HG03095 (cell line): ENCODE results near the gene PCNA.
"Not testable (repeated sequence)": the region's sequence is repeated elsewhere in the genome, so short reads cannot be mapped to it uniquely, and the experiment has no call there.

Experiments
- ATAC-seq: cut with Tn5 transposase; IDR thresholded peaks from one replicate; pipeline ENCODE4 v1.9.1; 2021; ENCODE audit warnings: moderate library complexity; ENCODE audit not compliant: unreplicated experiment

The PCNA gene

DNA sequence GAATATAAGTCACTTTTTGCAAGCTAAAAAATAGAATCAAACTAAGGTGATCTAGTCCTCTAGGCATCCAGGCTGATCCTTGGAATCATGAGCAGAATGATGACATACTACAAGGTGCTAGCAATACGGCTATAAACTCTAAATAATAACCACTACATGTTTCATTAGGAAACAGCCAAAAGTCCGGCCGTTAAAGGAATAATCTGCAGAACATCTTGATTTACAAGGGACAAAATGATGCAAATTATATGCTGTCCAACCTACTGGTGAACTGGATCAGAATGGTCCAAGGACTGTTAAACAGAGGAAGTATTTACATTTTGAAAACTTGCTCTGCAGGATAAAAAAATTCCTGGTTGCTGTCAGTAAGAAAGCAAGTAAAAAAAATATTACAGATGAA is 19.8 kb downstream of the PCNA start:
- ATAC-seq: not testable (repeated sequence)

DNA sequence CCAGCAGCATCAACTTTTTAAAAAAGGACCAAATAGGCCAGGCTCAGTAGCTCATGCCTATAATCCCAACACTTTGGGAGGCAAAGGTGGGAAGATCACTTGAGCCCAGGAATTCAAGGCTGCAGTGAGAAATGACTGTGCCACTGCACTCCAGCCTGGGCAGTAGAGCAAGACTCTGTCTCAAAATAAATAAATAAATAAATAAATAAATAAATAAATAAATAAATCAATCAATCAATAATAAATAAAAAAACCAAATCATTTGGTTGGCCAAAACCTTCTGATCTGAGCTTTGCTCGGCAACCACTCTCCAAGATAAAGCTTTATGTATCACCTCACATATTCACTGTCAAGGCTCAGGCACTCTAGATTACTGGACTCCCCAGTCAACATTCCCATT is 20.7 kb downstream of the PCNA start:
- not testable (repeated sequence) for ATAC-seq

DNA sequence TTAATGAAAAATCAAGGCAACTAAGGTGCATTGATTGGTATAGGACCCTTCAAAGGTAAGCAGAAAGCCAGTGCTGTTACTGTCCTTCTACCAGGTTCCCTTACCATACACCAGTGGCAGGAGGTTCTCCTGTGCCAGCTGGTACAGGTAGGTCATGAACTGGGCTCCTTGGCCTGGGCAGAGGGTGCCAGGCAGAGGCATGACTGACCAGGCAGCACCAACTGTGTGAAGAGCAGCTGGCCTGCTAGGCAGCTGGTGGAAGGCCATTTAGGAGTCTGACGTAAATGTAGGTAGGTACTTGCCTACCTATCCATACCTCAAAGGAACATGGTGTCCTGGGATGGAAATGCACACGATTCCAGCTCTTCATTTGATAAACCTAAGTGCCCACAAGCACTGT is 23.3 kb downstream of the PCNA start:
- no peak for ATAC-seq

DNA sequence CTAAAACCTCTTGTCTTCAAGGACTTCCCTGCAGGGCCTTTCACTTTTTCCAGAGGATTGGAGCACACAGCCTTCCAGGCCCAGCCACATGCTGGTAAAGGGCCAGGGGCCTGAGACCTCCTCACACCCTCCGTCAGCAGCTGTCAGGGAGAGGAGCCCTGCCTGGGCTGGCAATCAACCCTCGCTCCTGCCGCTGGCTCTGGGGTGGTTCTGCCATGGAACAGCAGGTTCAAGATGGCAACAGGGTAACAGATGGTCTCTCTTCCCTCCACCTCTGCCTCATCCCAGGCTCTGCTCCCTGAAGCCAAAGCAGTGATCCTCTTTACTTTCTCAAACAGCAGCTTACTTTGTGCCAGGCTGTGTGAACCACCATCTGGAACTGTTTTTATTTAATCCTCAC is 23.8 kb downstream of the PCNA start:
- ATAC-seq: no peak

DNA sequence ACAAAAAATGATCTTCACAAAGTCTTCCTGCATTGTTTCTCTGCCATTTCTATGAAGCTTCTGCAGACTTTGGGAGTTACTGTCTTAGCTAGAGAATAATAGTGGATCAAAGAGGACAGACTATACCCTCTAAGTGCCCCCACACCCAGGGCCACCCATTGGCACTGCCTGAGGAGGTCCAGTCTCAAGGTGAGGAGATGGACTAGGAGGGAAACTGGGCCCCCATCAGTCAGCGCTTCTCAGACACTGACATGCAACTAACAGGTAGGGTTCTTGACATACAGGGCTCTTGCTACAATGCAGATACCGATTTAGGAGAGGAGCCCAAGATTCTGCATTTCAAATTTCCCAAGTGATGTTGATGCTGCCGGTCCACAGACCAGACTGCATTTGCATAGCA is 24.3 kb downstream of the PCNA start:
- no peak for ATAC-seq

DNA sequence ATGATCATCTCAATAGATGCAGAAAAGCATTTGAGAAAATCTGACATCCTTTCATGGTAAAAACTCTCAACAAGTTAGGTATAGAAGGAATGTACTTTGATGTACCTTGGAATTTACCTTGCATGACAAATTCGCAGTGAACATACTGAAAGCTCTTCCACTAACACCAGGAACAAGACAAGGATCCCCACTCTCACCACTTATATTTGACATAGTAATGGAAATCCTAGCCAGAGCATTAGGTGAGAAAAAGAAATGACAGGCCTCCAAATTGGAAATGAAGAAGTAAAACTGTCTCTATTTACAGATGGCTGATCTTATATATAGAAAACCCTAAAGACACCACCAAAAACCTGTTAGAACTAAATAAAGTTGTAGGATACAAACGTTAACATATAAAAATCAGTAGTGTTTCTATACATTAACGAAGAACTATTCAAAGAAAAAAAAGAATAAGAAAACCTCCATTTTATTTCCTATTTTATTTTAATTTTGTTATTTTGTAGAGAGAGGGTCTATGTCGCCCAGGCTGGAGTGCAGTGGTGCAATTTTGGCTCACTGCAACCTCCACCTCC is 26.9 kb downstream of the PCNA start:
- ATAC-seq: no peak

DNA sequence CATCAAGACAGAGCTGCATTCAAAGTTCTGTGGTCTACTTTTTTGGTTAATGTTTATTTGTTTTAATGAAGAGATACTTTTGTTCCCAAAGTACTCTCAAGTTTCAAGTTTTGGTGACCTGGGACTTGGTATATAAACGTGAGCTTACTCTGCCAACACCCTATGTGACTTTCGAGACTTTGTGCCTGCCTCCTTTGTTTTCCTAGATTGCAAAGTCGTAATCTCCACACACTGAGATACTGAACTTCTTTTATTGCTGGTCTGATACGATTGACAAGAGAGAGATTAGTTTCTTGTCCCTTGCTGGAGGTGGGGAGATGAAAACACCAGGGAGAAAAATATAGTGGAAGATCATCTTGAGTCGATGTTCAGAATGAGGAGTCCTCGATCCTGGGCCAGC is 27.9 kb downstream of the PCNA start:
- ATAC-seq: no peak

DNA sequence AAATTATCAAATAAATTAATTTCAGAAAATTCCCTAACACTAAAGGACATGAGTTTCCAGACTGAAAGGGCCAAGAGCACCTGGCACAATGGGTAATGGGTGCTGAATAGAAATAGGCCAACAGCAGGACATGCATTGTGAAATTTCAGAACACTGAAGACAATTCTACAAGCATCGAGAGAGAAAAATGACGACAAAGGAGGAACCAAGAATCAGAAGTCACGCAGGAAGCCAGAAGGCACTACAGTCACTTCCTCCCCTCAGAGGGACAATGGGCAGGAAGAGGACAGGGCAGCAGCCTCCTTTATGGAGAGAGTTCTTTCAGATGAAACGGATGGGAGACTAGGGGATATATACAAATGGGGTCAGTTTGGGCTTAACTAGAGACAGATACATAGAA is 29.6 kb downstream of the PCNA start:
- no peak for ATAC-seq

DNA sequence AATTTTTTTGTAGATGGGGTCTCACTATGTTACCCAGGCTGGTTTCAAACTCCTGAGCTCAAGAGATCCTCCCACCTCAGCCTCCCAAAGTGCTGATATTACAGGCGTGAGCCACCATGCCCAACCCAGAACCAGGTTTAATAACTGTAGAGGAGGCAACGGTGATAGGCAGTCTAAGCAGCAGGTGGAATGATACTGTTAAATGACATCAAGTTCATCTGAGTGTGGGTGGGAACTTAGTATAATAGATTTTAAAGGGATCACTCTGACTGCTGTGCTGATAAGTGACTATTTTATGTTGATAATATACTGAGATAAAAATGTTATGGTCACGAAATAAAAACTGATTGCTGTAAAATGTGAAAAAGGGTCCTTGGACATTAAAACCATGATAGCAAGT is 31.1 kb downstream of the PCNA start:
- ATAC-seq: no peak

DNA sequence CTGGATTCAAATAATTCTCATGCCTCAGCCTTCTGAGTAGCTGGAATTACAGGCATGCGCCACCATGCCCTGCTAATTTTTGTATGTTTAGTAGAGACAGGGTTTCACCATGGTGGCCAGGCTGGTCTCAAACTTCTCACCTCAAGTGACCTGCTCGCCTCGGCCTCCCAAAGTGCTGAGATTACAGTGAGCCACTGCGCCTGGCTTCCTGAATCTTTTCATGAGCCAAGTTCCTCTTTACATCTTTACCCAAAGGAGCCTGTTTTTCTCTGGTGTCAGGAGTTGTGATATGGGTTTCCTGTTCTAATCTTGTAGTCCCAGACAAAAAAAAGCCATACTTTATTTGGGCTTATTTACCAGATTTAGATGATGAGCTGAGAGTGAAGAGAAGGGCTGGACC is 34.4 kb downstream of the PCNA start:
- no peak for ATAC-seq

DNA sequence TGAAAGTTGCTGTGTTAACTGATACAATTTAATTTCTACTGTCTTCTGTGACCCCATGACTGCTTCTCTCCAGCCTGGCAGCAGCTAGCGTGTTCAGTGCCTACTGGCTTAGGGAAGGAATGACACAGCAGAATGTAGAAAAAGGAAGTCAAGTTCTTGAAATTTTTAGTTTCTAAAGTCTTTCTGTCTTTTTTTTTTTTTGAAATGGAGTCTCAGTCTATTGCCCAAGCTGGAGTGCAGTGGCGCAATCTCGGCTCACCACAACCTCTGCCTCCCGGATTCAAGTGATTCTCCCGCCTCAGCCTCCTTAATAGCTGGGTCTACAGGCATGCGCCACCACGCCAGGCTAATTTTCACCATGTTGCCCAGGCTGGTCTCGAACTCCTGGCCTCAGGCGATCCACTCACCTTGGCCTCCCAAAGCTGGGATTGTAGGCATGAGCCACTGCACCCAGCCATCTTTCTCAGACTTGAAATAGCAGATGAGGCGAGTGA is 39.3 kb downstream of the PCNA start:
- ATAC-seq: no peak

DNA sequence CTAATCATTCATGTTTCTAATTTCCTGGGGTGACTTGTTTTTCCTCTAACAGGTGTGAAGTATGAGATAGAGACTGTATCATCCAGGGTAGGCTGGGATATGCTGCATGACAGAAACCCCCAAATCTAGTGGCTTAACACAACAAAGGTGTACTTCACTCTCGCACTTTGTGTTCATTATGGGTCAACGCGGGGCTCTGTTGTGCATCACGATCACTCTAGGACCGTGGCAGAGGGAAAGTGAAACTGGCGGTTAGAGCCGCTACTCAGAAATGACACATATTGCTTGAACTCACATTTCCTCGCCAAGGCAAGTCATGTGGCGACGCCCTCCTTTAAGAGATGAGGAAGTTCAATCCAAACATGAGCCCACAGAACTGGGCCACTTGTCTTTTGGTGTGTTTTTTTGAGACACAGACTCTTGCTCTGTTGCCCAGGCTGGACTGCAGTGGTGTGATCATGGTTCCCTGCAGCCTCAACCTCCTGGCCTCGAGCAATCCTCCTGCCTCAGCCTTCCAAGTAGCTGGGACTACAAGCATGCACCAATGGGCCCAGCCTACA is 41.3 kb downstream of the PCNA start:
- ATAC-seq: peak; percentile 95

DNA sequence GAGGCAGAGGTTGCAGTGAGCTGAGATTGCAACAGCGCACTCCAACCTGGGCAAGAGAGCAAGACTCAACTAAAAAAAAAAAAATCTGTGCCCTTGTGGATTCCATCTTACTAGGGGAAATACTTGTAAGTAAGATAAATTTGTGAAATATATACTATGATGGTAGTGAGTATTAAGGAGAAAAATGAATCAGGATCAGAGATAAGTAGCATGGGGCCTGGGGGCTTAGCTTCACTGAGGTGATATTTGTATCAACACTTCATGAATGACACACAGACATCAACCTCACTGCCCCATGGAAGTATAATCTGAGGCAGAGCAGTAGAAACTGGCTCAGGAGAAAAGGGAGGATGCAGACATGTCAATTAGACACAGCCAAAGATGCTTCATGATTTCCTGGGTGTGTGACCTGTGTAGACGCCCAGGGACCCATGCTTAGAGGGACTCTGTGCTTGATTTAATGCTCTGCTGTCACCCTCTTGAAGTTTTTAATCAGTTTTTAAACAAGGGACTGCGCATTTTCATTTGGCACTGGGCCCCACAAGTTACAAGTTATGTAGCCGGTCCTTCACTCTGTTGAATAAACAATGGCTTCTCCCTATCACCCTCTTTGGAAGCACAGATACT is 41.9 kb downstream of the PCNA start:
- peak; percentile 8 for ATAC-seq

DNA sequence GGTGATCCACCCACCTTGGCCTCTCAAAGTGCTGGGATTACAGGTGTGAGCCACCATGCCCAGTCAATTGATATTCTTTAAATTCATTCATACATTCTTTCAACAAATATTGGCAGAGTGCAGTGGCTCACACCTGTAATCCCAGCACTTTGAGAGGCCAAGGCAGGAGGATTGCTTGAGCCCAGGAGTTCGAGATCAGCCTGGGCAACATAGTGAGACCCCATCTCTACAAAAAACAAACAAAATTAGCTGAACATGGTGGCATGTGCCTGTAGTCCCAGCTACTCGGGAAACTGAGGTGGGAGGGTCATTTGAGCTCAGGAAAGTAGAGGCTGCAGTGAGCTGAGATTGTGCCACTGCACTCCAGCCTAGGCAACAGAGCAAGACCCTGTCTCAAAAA is 42.8 kb downstream of the PCNA start:
- not testable (repeated sequence) for ATAC-seq

DNA sequence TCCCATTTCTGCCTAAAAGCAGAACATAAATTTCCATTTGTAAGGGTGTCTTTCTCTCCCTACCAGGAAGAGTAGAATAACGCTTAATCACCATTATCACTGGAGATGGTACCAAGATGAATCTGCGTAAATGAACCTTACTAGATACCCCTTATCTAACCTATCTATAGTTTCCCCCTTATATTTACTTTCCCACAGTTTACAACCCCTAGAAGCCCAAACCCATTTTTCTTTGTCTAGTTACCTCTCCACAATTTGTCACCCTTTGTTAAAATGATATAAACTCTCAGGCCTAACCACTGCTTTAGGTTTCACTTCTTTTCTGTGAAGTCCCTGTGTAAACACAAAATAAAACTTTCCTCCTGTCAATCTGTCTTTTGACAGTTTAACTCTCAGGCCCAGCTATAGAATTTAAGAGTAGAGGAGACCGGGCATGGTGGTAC is 45.5 kb downstream of the PCNA start:
- ATAC-seq: no peak

DNA sequence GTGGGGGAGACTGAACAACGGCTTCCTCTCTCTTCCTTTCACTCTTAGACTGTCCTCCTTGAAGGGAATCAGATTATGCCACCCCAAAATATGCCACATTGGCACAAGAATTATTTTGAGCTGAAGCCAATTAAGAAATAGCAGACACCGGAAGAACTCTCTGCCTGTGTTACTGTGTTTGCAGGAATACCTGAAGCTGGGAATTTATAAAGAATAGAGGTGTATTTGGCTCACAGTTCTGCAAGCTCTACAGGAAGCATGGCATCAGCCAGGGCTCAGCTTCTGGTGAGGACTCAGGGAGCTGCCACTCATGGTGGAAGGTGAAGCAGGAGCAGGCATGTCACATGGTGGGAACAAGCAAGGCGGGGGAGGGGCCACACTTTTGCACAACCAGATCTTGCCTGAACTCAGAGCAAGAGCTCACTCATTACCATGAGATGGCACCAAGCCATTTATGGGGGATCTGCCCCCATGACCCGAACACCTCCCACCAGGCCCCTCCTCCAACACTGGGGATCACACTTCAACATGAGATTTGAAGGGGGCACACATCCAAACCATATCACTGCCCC is 46.0 kb downstream of the PCNA start:
- no peak for ATAC-seq

DNA sequence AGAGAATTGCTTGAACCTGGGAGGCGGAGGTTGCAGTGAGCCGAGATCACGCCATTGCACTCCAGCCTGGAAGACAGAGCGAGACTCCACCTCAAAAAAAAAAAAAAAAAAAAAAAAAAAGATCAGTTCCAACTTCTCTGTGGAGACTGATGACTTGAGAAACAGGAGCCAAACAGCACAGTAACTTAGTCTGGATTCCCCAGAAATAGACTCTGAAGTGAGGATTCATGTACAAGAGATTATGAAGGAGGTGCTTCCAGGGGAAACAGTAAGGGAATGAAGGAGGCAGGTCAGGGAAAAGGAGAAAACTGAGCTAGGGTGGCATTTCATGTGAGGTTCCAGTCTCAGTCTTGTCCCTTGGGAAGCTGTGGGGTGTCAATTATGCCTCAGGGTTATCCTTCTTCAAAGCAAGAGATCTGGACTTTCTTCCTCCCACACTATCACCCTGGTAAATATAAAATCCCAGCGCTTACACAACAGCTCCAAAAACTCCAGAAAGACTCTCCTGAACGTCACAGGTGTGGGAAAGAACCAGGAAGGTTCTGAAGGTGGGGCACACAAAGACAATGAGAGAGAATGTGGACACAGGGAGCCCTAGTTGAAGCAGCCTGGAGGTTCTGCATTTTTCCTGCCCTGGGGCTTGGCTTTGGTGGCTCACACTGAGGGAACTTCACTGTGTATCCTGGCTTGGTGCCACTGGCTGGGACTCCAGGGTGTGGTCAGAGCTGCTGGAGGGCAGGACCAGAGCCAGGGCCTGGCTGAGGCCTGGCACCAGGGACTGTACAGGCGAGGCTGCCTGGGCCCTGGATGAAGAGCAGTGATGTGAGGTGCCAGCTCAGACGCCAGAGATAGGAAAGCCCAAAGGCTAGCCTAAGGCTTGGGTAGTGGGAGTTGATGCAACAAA is 46.8 kb downstream of the PCNA start:
- ATAC-seq: no peak

DNA sequence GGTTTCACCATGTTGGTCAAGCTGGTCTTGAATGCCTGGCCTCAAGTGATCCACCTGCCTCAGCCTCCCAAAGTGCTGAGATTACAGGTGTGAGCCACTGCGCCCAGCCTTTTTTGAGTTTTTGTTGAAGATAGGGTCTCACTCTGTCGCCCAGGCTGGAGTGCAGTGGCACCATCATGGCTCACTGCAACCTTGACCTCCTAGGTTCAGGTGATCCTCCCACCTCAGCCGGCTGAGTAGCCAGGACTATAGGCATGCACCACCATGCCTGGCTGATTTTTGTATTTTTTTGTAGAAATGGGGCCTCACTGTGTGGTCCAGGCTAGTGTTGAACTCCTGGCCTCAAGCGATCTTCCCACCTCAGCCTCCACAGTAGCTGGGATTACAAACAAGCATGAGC is 47.8 kb downstream of the PCNA start:
- ATAC-seq: not testable (repeated sequence)

DNA sequence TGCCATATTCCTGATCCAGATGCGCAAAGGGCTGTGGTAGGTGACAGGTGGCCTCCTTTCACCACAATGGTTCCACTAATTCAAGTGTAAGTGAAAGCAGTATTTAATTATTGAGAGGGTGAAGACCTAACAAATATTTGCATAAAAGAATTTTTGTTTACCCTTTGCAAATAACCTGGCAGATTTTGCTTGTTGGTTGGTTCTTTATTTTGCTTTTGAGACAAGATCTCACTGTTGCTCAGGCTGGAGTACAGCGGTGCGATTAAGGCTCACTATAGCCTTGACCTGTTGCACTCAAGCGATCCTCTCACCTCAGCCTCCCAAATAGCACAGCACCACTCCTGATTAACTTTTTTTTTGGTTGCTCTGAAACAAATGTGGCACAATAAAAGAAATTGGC is 49.2 kb downstream of the PCNA start:
- ATAC-seq: no peak

DNA sequence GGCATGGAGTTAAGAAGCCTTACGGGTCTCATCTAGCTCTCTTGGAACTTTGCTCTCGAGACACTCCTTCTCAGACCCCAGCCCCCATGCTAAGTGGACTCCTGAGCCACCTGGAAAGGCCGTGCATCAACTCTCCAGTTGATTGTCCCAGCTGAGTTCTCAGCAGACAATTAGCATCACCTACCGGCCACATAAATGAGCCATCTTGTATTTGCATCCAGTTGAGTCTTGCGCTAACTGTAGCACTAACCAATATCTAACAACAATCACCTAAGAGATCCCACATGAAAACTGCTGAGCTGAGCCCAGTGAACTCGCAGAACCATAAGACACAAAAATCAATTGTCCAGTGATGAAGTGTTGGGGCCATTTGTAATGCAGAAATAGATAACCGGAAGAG is 49.7 kb downstream of the PCNA start:
- ATAC-seq: no peak

DNA sequence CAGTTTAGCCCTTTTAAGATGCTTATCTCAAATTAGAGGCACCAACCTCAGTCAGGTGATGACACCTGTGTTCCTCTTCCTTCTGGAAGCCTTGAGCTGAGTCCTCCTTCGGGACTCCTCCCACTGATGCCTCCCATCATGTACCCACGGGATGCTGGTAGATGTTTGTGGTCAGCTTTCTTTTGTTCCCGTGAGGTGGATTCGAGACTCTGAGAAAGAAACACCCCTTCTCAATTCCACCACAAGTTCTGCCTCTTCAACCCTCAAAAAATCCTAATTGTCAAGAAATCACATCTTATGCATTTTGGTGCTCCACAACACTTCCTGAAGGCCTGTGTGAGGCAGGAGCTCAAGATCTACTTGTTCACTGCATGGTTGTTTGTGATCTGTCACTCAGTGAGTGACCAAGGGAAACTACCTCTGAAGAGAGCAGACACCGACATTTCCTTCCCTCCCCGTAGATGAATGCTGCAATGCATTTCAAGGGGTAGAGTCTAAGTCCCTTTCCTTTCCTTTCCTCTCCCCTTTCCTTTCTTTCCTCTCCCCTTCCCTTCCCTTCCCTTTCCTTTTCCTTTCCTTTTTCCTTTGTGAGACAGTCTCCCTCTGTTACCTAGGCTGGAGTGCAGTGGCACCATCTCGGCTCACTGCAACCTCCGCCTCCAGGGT is 50.5 kb downstream of the PCNA start:
- no peak for ATAC-seq
